CD14-positive monocyte (primary cell): ENCODE measurements around the gene RGMA. TPM values are rescaled to one million over a fixed set of nuclear protein-coding genes. Genes with fewer than 3 reads are reported as not detected.
A peak's percentile ranks its signal among the peaks of the same experiment; 100 is the strongest.

Source experiments
- DNase-seq, 3 donors: peaks; one replicate each; pipeline ENCODE4 v3.0.0-alpha.2; 2011 to 2022
- H2AFZ ChIP-seq: 2 replicates; pipeline ENCODE4 v1.6.0; 2012; ENCODE audit warnings: mild to moderate bottlenecking, low read depth, low read length, inconsistent platforms; ENCODE audit not compliant: insufficient read depth, poor library complexity, severe bottlenecking
- H3K27ac ChIP-seq, 2 donors: 1 replicate in 1 of 2; 2 replicates in 1 of 2; pipeline ENCODE4 v1.5.1; 2012 to 2013; ENCODE audit warnings: low read length in 2 of 2, control low read depth in 1 of 2, inconsistent platforms in 1 of 2, low read depth in 1 of 2, mild to moderate bottlenecking in 1 of 2
- H3K27me3 ChIP-seq, 2 donors: one replicate each; pipeline versions ENCODE4 v1.6.0 to v1.6.1; 2011 to 2013; ENCODE audit warnings: low read length in 2 of 2; ENCODE audit not compliant: control insufficient read depth in 2 of 2, insufficient read depth in 2 of 2
- H3K36me3 ChIP-seq, 2 donors: replicated peaks in 1 of 2; 1 replicate in 1 of 2; 2 replicates in 1 of 2; pipeline versions ENCODE4 v1.5.1 to v1.6.1; 2012 to 2013; ENCODE audit warnings: low read length in 2 of 2, control low read depth in 1 of 2, inconsistent platforms in 1 of 2, mild to moderate bottlenecking in 1 of 2; ENCODE audit not compliant: insufficient read depth in 2 of 2, control insufficient read depth in 1 of 2
- H3K4me1 ChIP-seq, 2 donors: 1 replicate in 1 of 2; 2 replicates in 1 of 2; pipeline versions ENCODE4 v1.5.1 to v1.6.1; 2012 to 2013; ENCODE audit warnings: low read length in 2 of 2, control low read depth in 1 of 2, inconsistent platforms in 1 of 2, mild to moderate bottlenecking in 1 of 2, moderate library complexity in 1 of 2; ENCODE audit not compliant: insufficient read depth in 2 of 2, control insufficient read depth in 1 of 2
- H3K4me2 ChIP-seq: replicated peaks from 2 replicates; pipeline ENCODE3; 2012; ENCODE audit warnings: low read length, moderate library complexity, mild to moderate bottlenecking; ENCODE audit not compliant: poor library complexity, severe bottlenecking; ENCODE audit errors: extremely low read depth
- H3K4me3 ChIP-seq, 3 experiments: fragments of 200-600 bp in 1 of 3; sonication (generic) in 1 of 3; replicated peaks in 1 of 3; 1 replicate in 2 of 3; 2 replicates in 1 of 3; pipeline ENCODE4 v1.5.1; 2011 to 2013; ENCODE audit warnings: low read length in 3 of 3, mild to moderate bottlenecking in 3 of 3, control low read depth in 2 of 3, low read depth in 2 of 3, inconsistent platforms in 1 of 3, moderate library complexity in 1 of 3
- H3K79me2 ChIP-seq: 2 replicates; pipeline ENCODE4 v1.6.0; 2012; ENCODE audit warnings: mild to moderate bottlenecking, control low read depth, inconsistent platforms, low read length, moderate library complexity; ENCODE audit not compliant: insufficient read depth
- H3K9ac ChIP-seq: 2 replicates; pipeline ENCODE4 v1.6.0; 2017; ENCODE audit warnings: low read length, mild to moderate bottlenecking; ENCODE audit not compliant: insufficient read depth, poor library complexity, severe bottlenecking
- H3K9me3 ChIP-seq, 2 donors: replicated peaks in 1 of 2; 1 replicate in 1 of 2; 2 replicates in 1 of 2; pipeline versions ENCODE4 v1.5.1 to v1.6.1; 2012 to 2013; ENCODE audit warnings: low read length in 2 of 2, control low read depth in 1 of 2; ENCODE audit not compliant: control insufficient read depth in 1 of 2, insufficient read depth in 1 of 2
- H4K20me1 ChIP-seq: 2 replicates; pipeline ENCODE4 v1.6.0; 2012; ENCODE audit warnings: mild to moderate bottlenecking, low read length, control low read depth, moderate library complexity; ENCODE audit not compliant: insufficient read depth
- H3K27ac Mint-ChIP-seq, 7 donors: one replicate each; pipeline ENCODE4 v1.8.0; 2020; ENCODE audit warnings: mild to moderate bottlenecking in 7 of 7, mixed read lengths in 7 of 7, moderate library complexity in 6 of 7, inconsistent platforms in 2 of 7
- H3K27me3 Mint-ChIP-seq, 3 donors: one replicate each; pipeline ENCODE4 v1.8.0; 2021 to 2022; ENCODE audit warnings: low read depth in 3 of 3, mild to moderate bottlenecking in 3 of 3, mixed read lengths in 3 of 3, moderate library complexity in 3 of 3, inconsistent platforms in 1 of 3
- H3K36me3 Mint-ChIP-seq, 2 donors: one replicate each; pipeline ENCODE4 v1.8.0; 2020; ENCODE audit warnings: mixed read lengths in 2 of 2, inconsistent platforms in 1 of 2, mild to moderate bottlenecking in 1 of 2
- H3K4me1 Mint-ChIP-seq: one replicate; pipeline ENCODE4 v1.8.0; 2020; ENCODE audit warnings: mild to moderate bottlenecking, mixed read lengths
- H3K4me3 Mint-ChIP-seq, 2 donors: one replicate each; pipeline ENCODE4 v1.8.0; 2020; ENCODE audit warnings: mild to moderate bottlenecking in 2 of 2, mixed read lengths in 2 of 2, moderate library complexity in 1 of 2
- H3K9me3 Mint-ChIP-seq, 7 donors: one replicate each; pipeline ENCODE4 v1.8.0; 2020 to 2022; ENCODE audit warnings: mixed read lengths in 7 of 7, mild to moderate bottlenecking in 6 of 7, moderate library complexity in 6 of 7, inconsistent platforms in 2 of 7
- WGBS: methylation state at CpG from one replicate; pipeline ENCODE4 v1.1.5; 2013; ENCODE audit warnings: missing lambda C conversion rate; ENCODE audit not compliant: insufficient coverage; 5-methylcytosine and 5-hydroxymethylcytosine counted together
- intact Hi-C, 2 donors: fragments of 100-400 bp; cut with micrococcal nuclease; formaldehyde crosslinking; loops; one replicate each; pipeline versions ENCODE4 v1.15.0 to v1.15.1; 2023
- polyA plus RNA-seq, 3 donors: library from polyadenylated mRNA; depleted of rRNA in 1 of 3; unstranded in 2 of 3; stranded (reverse) in 1 of 3; fragments of 300-500 nt in 2 of 3; fragments of >200 nt in 1 of 3; fragmentation: Illumina TruSeq in 2 of 3; gene quantifications; 1 replicate in 2 of 3; 2 replicates in 1 of 3; pipeline ENCODE4 v1.2.3, GENCODE V29; 2012 to 2021
- TF ChIP-seq, protein P1 (sequence below): fragments of 200-600 bp; IDR thresholded peaks from one replicate; pipeline ENCODE4 v1.8.0; 2022; ENCODE audit warnings: antibody characterized with exemption, mild to moderate bottlenecking

RGMA gene
- polyA plus RNA-seq, 3 donors, result 0.07 to 0.35 (median 0.08) TPM

DNA sequence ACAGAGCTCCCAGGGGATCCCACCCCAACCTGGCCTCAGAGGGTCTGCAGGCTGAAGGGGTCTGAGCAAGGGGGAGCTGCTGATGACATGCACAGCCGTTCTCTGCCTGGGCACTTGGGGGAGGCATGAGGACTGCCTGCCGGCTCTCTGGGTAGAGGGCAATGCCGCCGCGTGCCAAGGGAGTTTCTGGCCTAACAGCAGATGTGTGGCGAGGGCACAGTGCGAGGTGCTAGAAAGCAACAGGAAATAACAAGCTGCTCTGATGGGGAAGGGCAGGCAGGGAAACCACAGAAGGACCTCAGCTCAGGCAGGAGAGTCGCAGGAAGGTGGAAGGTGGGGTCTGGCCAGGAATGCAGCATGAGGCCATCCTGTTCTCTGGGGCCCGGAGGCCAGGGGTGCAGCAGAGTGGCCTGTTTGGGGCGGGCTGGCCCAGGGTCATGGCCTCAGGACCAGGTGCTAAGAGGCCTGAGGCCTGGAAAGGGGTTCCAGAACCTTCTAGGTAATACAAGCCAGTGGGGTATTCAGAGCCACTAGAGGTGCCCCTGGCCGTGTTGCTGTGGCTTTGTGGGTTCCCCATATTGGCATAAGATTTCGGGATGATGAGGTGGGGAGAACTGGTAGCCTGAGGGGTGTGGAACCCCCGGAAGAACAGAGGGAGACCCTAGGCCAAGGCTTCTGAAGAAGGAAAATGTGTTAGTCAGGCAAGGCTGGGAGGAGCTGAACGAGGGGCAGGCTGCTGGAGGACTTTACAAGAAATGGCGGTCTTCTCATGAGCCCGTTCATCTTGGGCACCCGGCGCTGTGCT, 41.2 kb downstream of the RGMA start:
- H3K4me2 ChIP-seq, result no peak overlapping the region
- no peak overlapping the region for H3K27ac ChIP-seq
- H3K79me2 ChIP-seq, result no peaks in the 10 kb centered on the region
- no peaks in the 10 kb centered on the region for H3K36me3 ChIP-seq
- no peak for DNase-seq
- TF ChIP-seq, protein P1, sequence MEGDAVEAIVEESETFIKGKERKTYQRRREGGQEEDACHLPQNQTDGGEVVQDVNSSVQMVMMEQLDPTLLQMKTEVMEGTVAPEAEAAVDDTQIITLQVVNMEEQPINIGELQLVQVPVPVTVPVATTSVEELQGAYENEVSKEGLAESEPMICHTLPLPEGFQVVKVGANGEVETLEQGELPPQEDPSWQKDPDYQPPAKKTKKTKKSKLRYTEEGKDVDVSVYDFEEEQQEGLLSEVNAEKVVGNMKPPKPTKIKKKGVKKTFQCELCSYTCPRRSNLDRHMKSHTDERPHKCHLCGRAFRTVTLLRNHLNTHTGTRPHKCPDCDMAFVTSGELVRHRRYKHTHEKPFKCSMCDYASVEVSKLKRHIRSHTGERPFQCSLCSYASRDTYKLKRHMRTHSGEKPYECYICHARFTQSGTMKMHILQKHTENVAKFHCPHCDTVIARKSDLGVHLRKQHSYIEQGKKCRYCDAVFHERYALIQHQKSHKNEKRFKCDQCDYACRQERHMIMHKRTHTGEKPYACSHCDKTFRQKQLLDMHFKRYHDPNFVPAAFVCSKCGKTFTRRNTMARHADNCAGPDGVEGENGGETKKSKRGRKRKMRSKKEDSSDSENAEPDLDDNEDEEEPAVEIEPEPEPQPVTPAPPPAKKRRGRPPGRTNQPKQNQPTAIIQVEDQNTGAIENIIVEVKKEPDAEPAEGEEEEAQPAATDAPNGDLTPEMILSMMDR, result no peak
- Mint-ChIP-seq H3K4me3 (peak overlapping the region in 1 of 2 donors; percentile 62), H3K9me3 (peaks cover 3 to 13% (median 9%) of the 10 kb centered on the region in 7 donors), H3K4me1 (peaks cover 39% of the 10 kb centered on the region), H3K36me3 (peaks cover 6 to 11% of the 10 kb centered on the region in 2 donors), H3K27me3 (peaks cover 4 to 17% (median 14%) of the 10 kb centered on the region in 3 donors), H3K27ac (peak overlapping the region in 2 of 7 donors; percentile 26 to 64)
- peaks cover 3% of the 10 kb centered on the region in 2 donors for H3K9me3 ChIP-seq
- H4K20me1 ChIP-seq, result no peaks in the 10 kb centered on the region
- H3K4me3 ChIP-seq, result no peak overlapping the region
- intact Hi-C loops, result no loop called here
- peaks cover 0 to 4% of the 10 kb centered on the region in 2 donors for H3K27me3 ChIP-seq
- H2AFZ ChIP-seq, result peak overlapping the region; percentile 18
- H3K9ac ChIP-seq, result no peak overlapping the region
- H3K4me1 ChIP-seq, result peaks cover 20 to 26% of the 10 kb centered on the region in 2 donors
- 23% methylated on average over 18 of the region's 18 CpGs for WGBS

DNA sequence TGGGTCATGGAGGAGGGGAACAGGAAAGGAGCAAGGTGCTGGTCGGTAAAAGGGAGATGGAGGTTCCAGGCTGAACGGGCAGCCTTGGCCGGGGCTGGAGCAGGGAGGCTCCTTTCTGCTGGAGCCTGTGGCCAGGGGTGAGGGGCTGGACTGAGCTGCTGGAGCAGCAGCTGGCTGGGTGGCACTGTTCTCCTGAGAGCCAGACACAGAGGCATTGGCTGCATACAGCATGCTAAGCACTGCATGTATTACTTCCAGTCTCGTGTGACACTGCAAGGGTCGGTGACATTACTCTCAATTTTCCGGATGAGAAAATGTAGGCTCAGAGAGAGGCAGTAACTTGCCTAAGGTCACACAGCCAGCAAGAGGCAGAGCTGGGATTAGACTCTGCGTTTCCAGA, 42.3 kb downstream of the RGMA start:
- 75% methylated on average over 6 of the region's 7 CpGs for WGBS
- no peak for DNase-seq

More for the DNA sequence above, 42.3 kb downstream of the RGMA start:
- peak overlapping the region in 1 of 7 donors; percentile 33 for H3K27ac Mint-ChIP-seq
- Histone ChIP-seq H3K27ac (no peak overlapping the region), H2AFZ (no peak overlapping the region), H4K20me1 (no peaks in the 10 kb centered on the region), H3K4me2 (no peak overlapping the region), H3K9ac (no peak overlapping the region), H3K36me3 (no peaks in the 10 kb centered on the region), H3K4me1 (peaks cover 27 to 34% of the 10 kb centered on the region in 2 donors), H3K4me3 (no peak overlapping the region), H3K9me3 (peaks cover 3% of the 10 kb centered on the region in 2 donors), H3K27me3 (peaks cover 0 to 4% of the 10 kb centered on the region in 2 donors), H3K79me2 (no peaks in the 10 kb centered on the region)
- H3K36me3 Mint-ChIP-seq, result peaks cover 6 to 11% of the 10 kb centered on the region in 2 donors
- no peak overlapping the region for H3K4me3 Mint-ChIP-seq
- H3K9me3 Mint-ChIP-seq, result peaks cover 3 to 13% (median 9%) of the 10 kb centered on the region in 7 donors
- H3K4me1 Mint-ChIP-seq, result peaks cover 50% of the 10 kb centered on the region
- H3K27me3 Mint-ChIP-seq, result peaks cover 4 to 17% (median 13%) of the 10 kb centered on the region in 3 donors
- TF ChIP-seq, protein P1, result no peak
- intact Hi-C loops, result no loop called here
